Activated CD4-positive, CD25-positive, alpha-beta regulatory T cell treated with anti-CD3 and anti-CD28 coated beads, Interleukin-2, amount 50 U/mL, for 16 hours (primary cell): ENCODE results near the gene MID2.
"Not testable (repeated sequence)": the region's sequence is repeated elsewhere in the genome, so short reads cannot be mapped to it uniquely, and the experiment has no call there.

ENCODE experiments used
- DNase-seq: peaks from one replicate; pipeline ENCODE4 v3.0.0-alpha.2; 2020; ENCODE audit warnings: low read depth, low spot score

MID2 gene

GRCh38 chrX:107825698-107826237, at the start of gene MID2:
TSS of gene MID2 (plus strand) at chrX:107825866. CDS start at chrX:107826427, 561 bp downstream.
- peak; percentile 9 for DNase-seq

- DNase-seq = peak; percentile 41
Measured at GRCh38 chrX:107776649-107777535, 48.8 kb upstream of the MID2 start.

GRCh38 chrX:107777536-107777832, 48.2 kb upstream of the MID2 start, which contains the start of gene NCBP2L:
TSS of gene NCBP2L (plus strand) at chrX:107777733. CDS start at chrX:107794221, 16,488 bp downstream.
- no peak for DNase-seq

- DNase-seq = no peak
Measured at GRCh38 chrX:107780525-107780924, 45.1 kb upstream of the MID2 start.

- no peak for DNase-seq
Measured at GRCh38 chrX:107787827-107788226, 37.8 kb upstream of the MID2 start.

GRCh38 chrX:107804427-107804826, 21.2 kb upstream of the MID2 start:
- DNase-seq = no peak

GRCh38 chrX:107805179-107805578, 20.5 kb upstream of the MID2 start:
- no peak for DNase-seq

GRCh38 chrX:107810053-107810452, 15.6 kb upstream of the MID2 start:
- not testable (repeated sequence) for DNase-seq

- DNase-seq = no peak
Measured at GRCh38 chrX:107818900-107819521, 6.7 kb upstream of the MID2 start.

GRCh38 chrX:107823042-107823441, 2.6 kb upstream of the MID2 start:
- DNase-seq = no peak

GRCh38 chrX:107823456-107823855, 2.2 kb upstream of the MID2 start:
- DNase-seq = no peak

- DNase-seq = no peak
Measured at GRCh38 chrX:107826238-107827029, 768 bp downstream of the MID2 start.

- DNase-seq = no peak
Measured at GRCh38 chrX:107827030-107827831, 1.6 kb downstream of the MID2 start.

GRCh38 chrX:107827852-107828251, 2.2 kb downstream of the MID2 start:
- no peak for DNase-seq

- no peak for DNase-seq
Measured at GRCh38 chrX:107829878-107830277, 4.2 kb downstream of the MID2 start.

GRCh38 chrX:107831071-107831730, 5.5 kb downstream of the MID2 start:
- DNase-seq = no peak

GRCh38 chrX:107834275-107835201, 8.9 kb downstream of the MID2 start:
- no peak for DNase-seq

GRCh38 chrX:107836958-107837357, 11.3 kb downstream of the MID2 start:
- DNase-seq = no peak

- DNase-seq = no peak
Measured at GRCh38 chrX:107840971-107841370, 15.3 kb downstream of the MID2 start.
